Vagina (tissue), 2 donors: ENCODE results near the gene BPI.

Experiments used
- CTCF ChIP-seq, 3 experiments: fragments of 450-650 bp in 2 of 3; fragments of 200-600 bp in 1 of 3; sonication (generic) in 1 of 3; IDR thresholded peaks; one replicate each; pipeline ENCODE4 v1.5.1; 2017 to 2019; ENCODE audit warnings: antibody characterized with exemption in 3 of 3, mild to moderate bottlenecking in 2 of 3, moderate library complexity in 2 of 3
- POLR2AphosphoS5 ChIP-seq, 2 donors: sonication (generic); formaldehyde crosslinking; IDR thresholded peaks; one replicate each; pipeline ENCODE4 v1.9.0; 2017; ENCODE audit warnings: antibody characterized with exemption in 2 of 2, mild to moderate bottlenecking in 2 of 2, low read depth in 1 of 2; ENCODE audit not compliant: insufficient read depth in 1 of 2

- TF ChIP-seq CTCF (IDR thresholded peaks at IDR 0.05) (no peak), POLR2AphosphoS5 (IDR thresholded peaks at IDR 0.05; ENCODE audit: insufficient read depth in 1 of 2, low read depth in 1 of 2) (no peak)
These were observed 47.2 kb downstream of the BPI start for GRCh38 chr20:38350879-38351775.
